NCI-H2081 (cell line): Measurements from ENCODE around the gene CANT1.
"Not testable (repeated sequence)": the region's sequence is repeated elsewhere in the genome, so short reads cannot be mapped to it uniquely, and the experiment has no call there.

ENCODE experiments used
- DNase-seq, 2 experiments: peaks; one replicate each; lab custom pipeline; 2025; lab: John Stamatoyannopoulos, UW

The CANT1 gene

DNA sequence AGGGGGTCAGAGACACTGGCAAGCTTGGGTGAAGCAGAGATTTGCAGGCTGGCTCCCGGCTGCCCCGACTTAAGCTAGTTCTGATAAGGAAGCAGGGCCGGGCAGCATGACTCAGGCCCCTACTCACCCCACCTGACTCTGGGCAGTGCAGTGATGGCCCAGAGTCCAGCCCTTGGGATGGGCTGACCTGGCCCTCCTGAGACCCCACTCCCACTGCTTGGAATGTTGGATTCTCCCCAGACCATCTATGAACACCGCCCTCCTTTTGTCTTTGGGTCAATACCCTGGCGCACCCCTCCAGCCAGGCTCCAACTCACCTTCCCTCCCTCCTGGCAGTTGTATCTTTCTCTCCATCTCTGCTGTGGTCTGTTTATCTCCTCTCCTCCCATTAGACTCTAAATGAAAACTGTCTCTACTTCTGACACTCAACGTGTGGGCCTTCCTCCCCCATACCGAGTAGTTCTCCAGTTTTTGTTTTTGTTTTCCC is 50.9 kb downstream of the CANT1 start:
- no peak for DNase-seq

DNA sequence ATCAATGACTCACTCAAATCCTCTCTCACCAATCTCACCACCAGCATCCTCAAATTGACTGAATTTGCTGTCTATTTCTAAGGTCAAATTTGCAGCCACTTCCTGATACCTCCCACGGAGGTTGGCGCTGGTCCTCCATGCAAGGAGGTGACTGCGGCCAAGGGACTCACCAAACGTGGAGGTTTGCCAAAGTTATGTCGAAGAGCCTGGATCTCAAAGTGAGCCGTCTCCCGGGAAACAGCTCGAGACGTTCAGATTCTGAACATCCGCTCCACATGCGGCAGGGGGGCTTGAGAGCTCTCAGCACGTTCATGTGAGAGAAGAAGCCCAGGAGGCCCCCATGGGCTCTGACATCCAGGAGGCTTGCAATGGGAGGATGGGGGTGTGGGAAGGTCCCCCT is 52.4 kb downstream of the CANT1 start:
- no peak for DNase-seq

GRCh38 chr17:78956254-78956653 is 53.3 kb downstream of the CANT1 start:
- DNase-seq, result no peak

DNA sequence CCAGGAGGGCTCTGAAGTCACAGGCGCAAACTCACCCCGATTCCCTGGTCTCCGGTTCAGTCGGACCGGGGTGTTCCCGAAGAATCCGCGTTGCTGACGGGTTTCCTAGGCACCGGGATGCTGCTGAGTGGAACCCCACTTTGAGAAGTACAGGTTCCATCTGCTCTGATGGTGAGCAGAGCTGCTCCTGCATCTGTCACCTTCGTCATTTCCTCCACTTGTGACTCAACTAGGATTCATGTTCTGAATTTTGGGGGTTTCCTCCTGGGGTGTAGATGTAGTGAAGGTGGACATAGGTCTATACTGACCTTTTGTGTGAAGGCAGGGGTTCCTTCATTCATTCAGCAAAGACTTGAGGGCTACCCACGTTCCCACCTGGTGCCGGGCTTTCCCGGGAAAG is 54.9 kb downstream of the CANT1 start:
- DNase-seq, result no peak

- no peak for DNase-seq
These were observed 55.9 kb downstream of the CANT1 start for GRCh38 chr17:78953356-78954350.

DNA sequence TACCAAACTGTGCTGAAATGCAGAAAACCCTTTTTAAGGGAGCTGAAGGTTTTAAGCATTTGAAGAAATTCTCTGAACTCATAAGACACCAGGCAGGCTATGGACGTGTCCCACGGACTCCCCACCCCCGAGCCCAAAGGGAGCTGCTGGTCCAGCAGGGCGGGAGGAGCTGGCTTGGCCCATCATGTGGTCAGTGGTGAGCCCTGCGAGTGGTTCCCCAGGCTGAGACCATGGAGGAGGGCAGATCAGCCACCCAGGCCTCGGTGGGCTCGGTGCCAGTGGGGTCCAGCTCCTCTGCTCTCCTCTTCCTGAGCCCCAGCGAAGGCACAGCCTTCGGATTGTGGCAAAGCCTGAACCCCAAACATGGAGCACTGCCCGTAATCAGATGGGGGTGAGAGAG is 56.9 kb downstream of the CANT1 start:
- DNase-seq, result no peak

DNA sequence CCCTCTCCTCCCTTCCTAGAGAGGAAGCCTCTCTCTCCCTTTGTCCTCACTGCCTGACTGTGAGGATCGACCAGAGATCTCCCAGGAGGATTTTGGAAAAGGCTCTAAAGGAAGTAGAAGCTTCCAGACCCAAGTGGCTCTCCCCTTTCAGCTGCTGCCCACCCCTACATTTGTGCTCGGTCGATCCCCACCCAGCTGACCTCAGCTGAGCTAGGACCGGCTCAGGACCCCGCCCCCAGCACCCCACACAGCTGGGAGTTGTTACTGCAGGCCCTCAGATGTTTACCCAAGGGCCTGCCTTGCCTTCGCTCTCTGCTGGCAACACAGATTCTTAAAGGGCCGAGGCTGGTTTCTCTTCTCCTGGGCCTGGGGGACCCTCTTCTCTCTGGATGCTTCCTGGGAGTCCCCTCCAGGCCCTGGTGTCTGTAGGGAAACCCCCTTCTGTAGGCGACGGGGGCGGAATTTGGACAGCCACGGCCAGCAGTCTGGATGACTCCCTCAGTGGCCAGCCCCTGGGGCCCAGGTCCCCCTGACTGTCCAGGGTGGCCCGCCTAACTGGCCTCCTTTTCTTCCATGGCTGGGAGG is 57.5 kb downstream of the CANT1 start:
- DNase-seq, result no peak

DNA sequence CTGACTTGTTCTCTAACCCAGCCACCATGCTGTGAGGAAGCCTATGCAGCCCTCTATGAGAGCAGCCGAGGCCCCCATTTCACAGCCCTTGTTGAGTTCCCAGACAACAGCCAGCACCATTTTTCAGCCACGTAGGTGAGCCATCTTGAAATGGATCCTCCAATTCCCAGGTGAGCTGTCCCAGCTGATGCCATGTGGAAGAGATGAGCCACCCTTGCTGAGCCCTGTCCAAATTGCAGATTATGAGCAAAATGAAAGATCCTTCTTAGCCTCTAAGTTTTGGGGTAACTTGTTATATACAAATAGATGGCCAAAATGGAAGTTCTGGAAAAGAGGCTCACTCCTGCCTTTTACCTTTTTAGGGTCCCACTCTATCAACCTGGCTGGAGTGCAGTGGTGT is 58.7 kb downstream of the CANT1 start:
- DNase-seq, result no peak

DNA sequence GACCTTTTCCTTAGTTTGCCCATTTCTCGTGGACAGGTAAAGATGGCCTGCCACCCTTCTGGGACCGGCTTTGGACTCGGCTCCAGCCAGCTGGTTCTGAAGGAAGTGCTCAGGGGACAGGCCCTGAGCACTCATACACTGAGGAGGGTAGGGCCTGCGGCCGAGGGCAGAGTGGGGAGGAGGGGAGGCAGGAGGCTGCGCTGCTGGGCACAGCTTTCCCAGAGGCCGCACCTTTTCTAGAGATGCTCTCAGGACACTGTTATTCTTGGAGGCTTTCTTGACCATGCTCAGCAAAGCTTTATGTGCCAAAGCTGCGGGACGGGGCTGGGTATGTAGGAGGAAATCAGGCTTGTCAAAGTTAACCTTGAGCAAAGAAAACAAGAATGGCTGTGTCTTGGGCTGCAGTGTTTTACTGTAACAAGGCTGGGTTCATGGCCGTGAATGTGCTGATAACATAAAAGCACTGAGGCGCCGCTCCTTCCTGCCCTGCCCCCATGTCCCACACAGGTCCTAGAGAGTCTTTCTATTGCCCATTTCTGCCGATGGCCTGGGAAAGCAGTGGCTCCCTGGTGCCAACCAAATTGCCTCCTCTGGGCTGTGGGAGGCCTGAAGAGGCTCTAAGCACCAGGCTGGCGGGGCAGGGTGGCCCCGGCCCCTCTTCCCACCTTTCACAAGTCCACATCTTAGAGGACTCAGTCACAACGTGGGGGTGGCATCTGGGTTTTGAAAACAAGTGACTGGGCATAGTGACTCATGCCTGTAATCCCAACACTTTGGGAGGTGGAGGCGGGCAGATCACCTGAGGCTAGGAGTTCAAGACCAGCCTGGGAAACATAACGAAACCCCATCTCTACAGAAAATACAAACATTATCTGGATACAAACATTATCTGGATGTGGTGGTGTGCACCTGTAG is 62.1 kb downstream of the CANT1 start:
- DNase-seq, result no peak

GRCh38 chr17:78946631-78947030 is 62.9 kb downstream of the CANT1 start:
- DNase-seq, result no peak

- DNase-seq, result no peak
These were observed 63.4 kb downstream of the CANT1 start for GRCh38 chr17:78946131-78946530.

DNA sequence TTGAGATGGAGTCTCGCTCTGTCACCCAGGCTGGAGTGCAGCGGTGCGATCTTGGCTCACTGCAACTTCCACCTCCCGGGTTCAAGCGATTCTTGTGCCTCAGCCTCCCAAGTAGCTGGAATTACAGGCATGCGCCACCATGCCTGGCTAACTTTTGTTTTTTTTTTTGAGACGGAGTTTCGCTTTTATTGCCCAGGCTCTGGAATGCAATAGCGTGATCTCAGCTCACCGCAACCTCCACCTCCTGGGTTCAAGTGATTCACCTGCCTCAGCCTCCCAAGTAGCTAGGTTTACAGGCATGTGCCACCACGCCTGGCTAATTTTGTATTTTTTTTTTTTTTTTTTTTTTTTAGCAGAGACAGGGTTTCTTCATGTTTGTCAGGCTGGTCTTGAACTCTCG is 64.1 kb downstream of the CANT1 start:
- not testable (repeated sequence) for DNase-seq

GRCh38 chr17:78944956-78945355 is 64.6 kb downstream of the CANT1 start:
- DNase-seq, result no peak

DNA sequence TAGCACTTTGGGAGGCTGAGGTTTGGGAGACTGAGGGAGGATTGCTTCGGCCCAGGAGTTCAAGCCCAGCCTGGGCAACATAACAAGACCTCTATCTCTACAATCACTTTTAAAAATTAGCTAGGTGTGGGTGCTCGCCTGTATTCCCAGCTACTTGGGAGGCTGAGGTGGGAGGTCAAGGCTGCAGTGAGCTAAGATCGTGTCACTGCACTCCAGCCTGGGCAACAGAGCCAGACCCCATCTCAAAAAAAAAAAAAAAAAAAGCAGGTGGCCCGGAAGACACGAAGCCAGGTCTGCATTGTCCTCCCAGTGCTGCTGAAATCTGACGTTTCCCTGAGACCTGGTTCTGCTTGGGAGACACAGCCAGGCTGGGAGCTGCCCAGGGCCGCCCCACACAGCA is 65.5 kb downstream of the CANT1 start:
- DNase-seq, result no peak
